ENCODE data around the gene AP1M2.
"Not testable (repeated sequence)": the region's sequence is repeated elsewhere in the genome, so short reads cannot be mapped to it uniquely, and the experiment has no call there.

The AP1M2 gene

DNA sequence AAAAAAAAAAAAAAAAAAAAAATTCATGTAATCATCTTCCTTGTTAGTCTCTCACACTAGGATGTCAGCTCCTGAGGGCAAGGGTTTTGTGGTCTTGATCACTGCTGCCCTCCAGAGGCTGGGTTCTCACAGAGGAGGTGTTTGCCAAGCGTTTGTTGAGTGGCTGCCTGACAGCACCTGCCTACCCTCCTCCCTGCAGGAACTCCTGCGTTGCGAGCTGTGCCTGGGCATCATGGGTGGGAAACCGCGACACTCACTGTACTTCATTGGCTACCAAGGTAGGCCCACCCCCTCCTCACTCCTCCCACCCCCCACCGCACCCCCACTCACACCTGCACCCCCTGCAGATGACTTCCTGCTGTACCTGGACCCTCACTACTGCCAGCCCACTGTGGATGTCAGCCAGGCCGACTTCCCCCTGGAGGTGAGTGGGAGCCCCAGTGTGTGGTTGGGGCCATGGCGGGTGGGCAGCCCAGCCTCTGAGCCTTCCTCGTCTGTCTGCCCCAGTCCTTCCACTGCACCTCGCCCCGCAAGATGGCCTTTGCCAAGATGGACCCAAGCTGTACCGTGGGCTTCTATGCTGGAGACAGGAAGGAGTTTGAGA is 35.3 kb downstream of the AP1M2 start:
- H3K9me3 ChIP-seq (ENCODE audit: insufficient read depth, low read length) = no peaks in the 10 kb centered on the region
- H3K4me2 ChIP-seq (ENCODE audit: low read depth, low read length, poor library complexity, severe bottlenecking) = no peak overlapping the region
- H4K20me1 ChIP-seq (ENCODE audit: low read depth, low read length) = no peaks in the 10 kb centered on the region; the same call in 1 of the 2 replicates
- H3K4me3 ChIP-seq (ENCODE audit: insufficient read depth, low read length, poor library complexity, severe bottlenecking) = no peak overlapping the region
- H3K79me2 ChIP-seq (ENCODE audit: insufficient read depth, low read length) = no peaks in the 10 kb centered on the region
- peaks cover 3% of the 10 kb centered on the region; the same call in 1 of the 2 replicates for H3K36me3 ChIP-seq (ENCODE audit: low read length)
- H3K9me2 ChIP-seq (replicated peaks; ENCODE audit: insufficient read depth, low read length) = no peaks in the 10 kb centered on the region
- H3K27ac ChIP-seq (ENCODE audit: low read depth, low read length) = peak overlapping the region; percentile 93; the same call in 1 of the 2 replicates
- no peak overlapping the region for H3K9ac ChIP-seq (ENCODE audit: low read length)
- H3K27me3 ChIP-seq (ENCODE audit: low read length) = no peaks in the 10 kb centered on the region
- H2AFZ ChIP-seq (ENCODE audit: low read depth, low read length, severe bottlenecking) = no peak overlapping the region
- TF ChIP-seq, protein P1, sequence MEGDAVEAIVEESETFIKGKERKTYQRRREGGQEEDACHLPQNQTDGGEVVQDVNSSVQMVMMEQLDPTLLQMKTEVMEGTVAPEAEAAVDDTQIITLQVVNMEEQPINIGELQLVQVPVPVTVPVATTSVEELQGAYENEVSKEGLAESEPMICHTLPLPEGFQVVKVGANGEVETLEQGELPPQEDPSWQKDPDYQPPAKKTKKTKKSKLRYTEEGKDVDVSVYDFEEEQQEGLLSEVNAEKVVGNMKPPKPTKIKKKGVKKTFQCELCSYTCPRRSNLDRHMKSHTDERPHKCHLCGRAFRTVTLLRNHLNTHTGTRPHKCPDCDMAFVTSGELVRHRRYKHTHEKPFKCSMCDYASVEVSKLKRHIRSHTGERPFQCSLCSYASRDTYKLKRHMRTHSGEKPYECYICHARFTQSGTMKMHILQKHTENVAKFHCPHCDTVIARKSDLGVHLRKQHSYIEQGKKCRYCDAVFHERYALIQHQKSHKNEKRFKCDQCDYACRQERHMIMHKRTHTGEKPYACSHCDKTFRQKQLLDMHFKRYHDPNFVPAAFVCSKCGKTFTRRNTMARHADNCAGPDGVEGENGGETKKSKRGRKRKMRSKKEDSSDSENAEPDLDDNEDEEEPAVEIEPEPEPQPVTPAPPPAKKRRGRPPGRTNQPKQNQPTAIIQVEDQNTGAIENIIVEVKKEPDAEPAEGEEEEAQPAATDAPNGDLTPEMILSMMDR (IDR thresholded peaks at IDR 0.05; ENCODE audit: insufficient read depth, low read length, poor library complexity, severe bottlenecking) = peak; percentile 14
- TF ChIP-seq EZH2phosphoT487 (conservative IDR thresholded peaks at IDR 0.05; ENCODE audit: low read length) = no peak
- peaks cover 36% of the 10 kb centered on the region for H3F3A ChIP-seq (ENCODE audit: insufficient read depth)

DNA sequence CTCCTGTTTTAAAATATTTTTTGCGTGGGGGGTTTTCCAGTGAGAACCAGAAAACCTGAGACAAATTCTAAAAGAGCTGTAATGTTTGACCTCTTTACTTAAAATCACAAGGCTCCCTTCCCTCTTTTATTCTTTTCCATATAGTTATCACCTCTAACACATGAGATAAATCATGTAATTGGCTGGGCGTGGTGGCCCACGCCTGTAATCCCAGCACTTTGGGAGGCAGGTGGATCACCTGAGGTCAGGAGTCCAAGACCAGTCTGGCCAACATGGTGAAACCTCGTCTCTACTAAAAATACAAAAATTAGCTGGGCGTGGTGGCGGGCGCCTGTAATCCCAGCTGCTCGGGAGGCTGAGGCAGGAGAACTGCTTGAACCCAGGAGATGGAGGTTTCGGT is 36.1 kb downstream of the AP1M2 start:
- H3K27me3 ChIP-seq (ENCODE audit: low read length); H3K27ac ChIP-seq (ENCODE audit: low read depth, low read length); H3K4me2 ChIP-seq (ENCODE audit: low read depth, low read length, poor library complexity, severe bottlenecking); H3K36me3 ChIP-seq (ENCODE audit: low read length); H3K9ac ChIP-seq (ENCODE audit: low read length); H3K9me2 ChIP-seq (replicated peaks; ENCODE audit: insufficient read depth, low read length); H4K20me1 ChIP-seq (ENCODE audit: low read depth, low read length); H3K9me3 ChIP-seq (ENCODE audit: insufficient read depth, low read length); H3K79me2 ChIP-seq (ENCODE audit: insufficient read depth, low read length); H3K4me3 ChIP-seq (ENCODE audit: insufficient read depth, low read length, poor library complexity, severe bottlenecking); H2AFZ ChIP-seq (ENCODE audit: low read depth, low read length, severe bottlenecking): not testable (repeated sequence)
- H3F3A ChIP-seq (ENCODE audit: insufficient read depth) = peaks cover 35% of the 10 kb centered on the region

DNA sequence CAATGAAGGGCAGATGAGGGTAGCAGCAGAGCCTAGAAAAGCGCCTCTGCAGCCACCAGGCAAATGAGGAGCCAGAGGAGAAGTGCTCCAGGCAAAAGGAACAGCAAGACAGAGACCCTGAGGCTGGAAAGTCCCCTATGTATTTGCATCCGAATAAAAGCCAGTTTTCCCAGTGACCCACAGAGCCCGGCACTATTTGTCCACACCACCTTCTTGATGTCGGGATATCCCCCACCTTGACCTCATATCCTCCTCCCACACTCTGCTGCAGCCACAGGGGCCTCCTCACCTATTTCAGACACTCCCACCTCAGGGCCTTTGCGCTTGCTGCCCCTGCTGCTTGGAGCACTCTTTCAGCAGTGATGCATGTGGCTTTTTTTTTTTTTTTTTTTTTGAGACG is 36.8 kb downstream of the AP1M2 start:
- Histone ChIP-seq H4K20me1 (ENCODE audit: low read depth, low read length) (no peaks in the 10 kb centered on the region; the same call in 1 of the 2 replicates), H3K9ac (ENCODE audit: low read length) (no peak overlapping the region), H3K4me3 (ENCODE audit: insufficient read depth, low read length, poor library complexity, severe bottlenecking) (no peak overlapping the region), H3K36me3 (ENCODE audit: low read length) (peaks cover 3% of the 10 kb centered on the region; the same call in 1 of the 2 replicates), H3K9me2 (replicated peaks; ENCODE audit: insufficient read depth, low read length) (no peaks in the 10 kb centered on the region), H3K27me3 (ENCODE audit: low read length) (no peaks in the 10 kb centered on the region), H3K9me3 (ENCODE audit: insufficient read depth, low read length) (no peaks in the 10 kb centered on the region), H3F3A (ENCODE audit: insufficient read depth) (peaks cover 29% of the 10 kb centered on the region), H3K27ac (ENCODE audit: low read depth, low read length) (no peak overlapping the region), H3K79me2 (ENCODE audit: insufficient read depth, low read length) (no peaks in the 10 kb centered on the region), H2AFZ (ENCODE audit: low read depth, low read length, severe bottlenecking) (no peak overlapping the region), H3K4me2 (ENCODE audit: low read depth, low read length, poor library complexity, severe bottlenecking) (no peak overlapping the region)
- no peak for TF ChIP-seq EZH2phosphoT487 (conservative IDR thresholded peaks at IDR 0.05; ENCODE audit: low read length)
- TF ChIP-seq, protein P1 (IDR thresholded peaks at IDR 0.05; ENCODE audit: insufficient read depth, low read length, poor library complexity, severe bottlenecking) = no peak

DNA sequence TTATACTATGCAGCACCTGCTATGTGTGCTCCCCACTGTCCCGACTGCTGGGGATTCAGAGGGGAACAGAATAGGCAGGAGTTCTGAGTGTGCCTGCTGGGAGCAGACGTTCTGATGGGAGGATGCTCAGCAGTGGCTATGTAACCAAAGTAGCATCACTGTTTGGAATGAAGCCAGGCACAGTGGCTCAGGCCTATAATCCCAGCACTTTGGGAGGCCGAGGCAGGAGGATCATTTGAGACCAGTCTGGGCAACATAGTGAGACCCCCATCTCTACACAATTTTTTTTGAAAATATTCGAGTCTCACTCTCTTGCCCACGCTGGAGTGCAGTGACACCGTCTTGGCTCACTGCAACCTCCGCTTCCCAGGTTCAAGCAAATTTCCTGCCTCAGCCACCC is 37.4 kb downstream of the AP1M2 start:
- H3K27me3 ChIP-seq (ENCODE audit: low read length) = no peaks in the 10 kb centered on the region
- TF ChIP-seq EZH2phosphoT487 (conservative IDR thresholded peaks at IDR 0.05; ENCODE audit: low read length) = no peak
- TF ChIP-seq, protein P1 (IDR thresholded peaks at IDR 0.05; ENCODE audit: insufficient read depth, low read length, poor library complexity, severe bottlenecking) = no peak
- peaks cover 24% of the 10 kb centered on the region for H3F3A ChIP-seq (ENCODE audit: insufficient read depth)
- H3K9me2 ChIP-seq (replicated peaks; ENCODE audit: insufficient read depth, low read length) = no peaks in the 10 kb centered on the region
- H3K27ac ChIP-seq (ENCODE audit: low read depth, low read length) = no peak overlapping the region
- H2AFZ ChIP-seq (ENCODE audit: low read depth, low read length, severe bottlenecking) = no peak overlapping the region
- H3K4me2 ChIP-seq (ENCODE audit: low read depth, low read length, poor library complexity, severe bottlenecking) = no peak overlapping the region
- H3K9me3 ChIP-seq (ENCODE audit: insufficient read depth, low read length) = no peaks in the 10 kb centered on the region
- H3K4me3 ChIP-seq (ENCODE audit: insufficient read depth, low read length, poor library complexity, severe bottlenecking) = no peak overlapping the region
- H4K20me1 ChIP-seq (ENCODE audit: low read depth, low read length) = no peaks in the 10 kb centered on the region; the same call in 1 of the 2 replicates
- H3K9ac ChIP-seq (ENCODE audit: low read length) = no peak overlapping the region
- H3K79me2 ChIP-seq (ENCODE audit: insufficient read depth, low read length) = no peaks in the 10 kb centered on the region
- H3K36me3 ChIP-seq (ENCODE audit: low read length) = peaks cover 3% of the 10 kb centered on the region; the same call in 1 of the 2 replicates

All from SU-DHL-6 (cell line).